C4-2B (cell line): ENCODE data around the gene PRKAG3.

Experiments used
- ZFX ChIP-seq: fragments of 450-650 bp; IDR thresholded peaks from 2 replicates; pipeline ENCODE4 v1.6.1; 2017
- TF ChIP-seq, protein P1 (sequence below): fragments of 450-650 bp; conservative IDR thresholded peaks from 2 replicates; pipeline ENCODE4 v1.5.1; 2017; ENCODE audit warnings: mild to moderate bottlenecking

DNA sequence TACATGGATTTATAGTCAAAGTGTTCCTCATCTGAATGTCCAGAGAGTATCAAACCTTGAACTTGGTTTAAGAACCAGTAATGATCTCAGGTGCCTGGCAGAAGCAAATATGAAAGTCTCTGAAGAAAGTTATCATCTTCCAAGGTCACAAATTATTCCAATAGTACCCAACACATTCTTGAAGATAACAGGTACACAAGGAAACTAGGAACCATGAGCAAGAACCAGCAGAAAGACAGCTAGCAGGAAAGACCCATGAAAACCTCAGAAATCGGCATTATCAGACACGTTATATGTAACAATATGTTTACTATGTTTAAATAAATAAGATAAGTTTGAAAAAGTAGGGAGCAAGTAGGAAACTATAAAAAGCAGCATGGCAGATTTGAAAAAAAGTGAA lies 5.9 kb upstream of the PRKAG3 start:
- TF ChIP-seq, protein P1, sequence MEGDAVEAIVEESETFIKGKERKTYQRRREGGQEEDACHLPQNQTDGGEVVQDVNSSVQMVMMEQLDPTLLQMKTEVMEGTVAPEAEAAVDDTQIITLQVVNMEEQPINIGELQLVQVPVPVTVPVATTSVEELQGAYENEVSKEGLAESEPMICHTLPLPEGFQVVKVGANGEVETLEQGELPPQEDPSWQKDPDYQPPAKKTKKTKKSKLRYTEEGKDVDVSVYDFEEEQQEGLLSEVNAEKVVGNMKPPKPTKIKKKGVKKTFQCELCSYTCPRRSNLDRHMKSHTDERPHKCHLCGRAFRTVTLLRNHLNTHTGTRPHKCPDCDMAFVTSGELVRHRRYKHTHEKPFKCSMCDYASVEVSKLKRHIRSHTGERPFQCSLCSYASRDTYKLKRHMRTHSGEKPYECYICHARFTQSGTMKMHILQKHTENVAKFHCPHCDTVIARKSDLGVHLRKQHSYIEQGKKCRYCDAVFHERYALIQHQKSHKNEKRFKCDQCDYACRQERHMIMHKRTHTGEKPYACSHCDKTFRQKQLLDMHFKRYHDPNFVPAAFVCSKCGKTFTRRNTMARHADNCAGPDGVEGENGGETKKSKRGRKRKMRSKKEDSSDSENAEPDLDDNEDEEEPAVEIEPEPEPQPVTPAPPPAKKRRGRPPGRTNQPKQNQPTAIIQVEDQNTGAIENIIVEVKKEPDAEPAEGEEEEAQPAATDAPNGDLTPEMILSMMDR: no peak
- TF ChIP-seq ZFX: no peak
